Sigmoid colon (tissue), 7 donors: ENCODE results near the gene POLR1C. TPM values are rescaled to one million over a fixed set of nuclear protein-coding genes. Genes with fewer than 3 reads are reported as not detected.
A peak's percentile ranks its signal among the peaks of the same experiment; 100 is the strongest.
"Not testable (repeated sequence)": the region's sequence is repeated elsewhere in the genome, so short reads cannot be mapped to it uniquely, and the experiment has no call there.

Experiments used
- DNase-seq: peaks from one replicate; pipeline ENCODE4 v3.0.0-alpha.2; 2019
- H3K27ac ChIP-seq, 4 donors: fragments of 200-600 bp; sonication (generic); one replicate each; pipeline ENCODE4 v1.5.1; 2016 to 2019; ENCODE audit warnings: mild to moderate bottlenecking in 1 of 4
- H3K27me3 ChIP-seq, 3 donors: fragments of 200-600 bp; sonication (generic); one replicate each; pipeline ENCODE4 v1.5.1; 2019; ENCODE audit warnings: mild to moderate bottlenecking in 1 of 3
- H3K36me3 ChIP-seq, 4 donors: fragments of 200-600 bp; sonication (generic); one replicate each; pipeline ENCODE4 v1.5.1; 2016 to 2019
- H3K4me1 ChIP-seq, 4 donors: fragments of 200-600 bp; sonication (generic); one replicate each; pipeline ENCODE4 v1.5.1; 2017 to 2019
- H3K4me3 ChIP-seq, 4 donors: fragments of 200-600 bp; sonication (generic); one replicate each; pipeline ENCODE4 v1.5.1; 2017 to 2019; ENCODE audit warnings: mild to moderate bottlenecking in 2 of 4, moderate library complexity in 1 of 4
- H3K9me3 ChIP-seq, 4 donors: fragments of 200-600 bp in 3 of 4; sonication (generic) in 3 of 4; one replicate each; pipeline versions ENCODE4 v1.5.1 to v1.6.1; 2013 to 2019
- EP300 ChIP-seq, 4 donors: sonication (generic); formaldehyde crosslinking; IDR thresholded peaks; one replicate each; pipeline ENCODE4 v1.6.1; 2017; ENCODE audit warnings: antibody characterized with exemption in 4 of 4
- POLR2A ChIP-seq, 2 donors: fragments of 450-650 bp; IDR thresholded peaks; one replicate each; pipeline ENCODE4 v1.6.1; 2016; ENCODE audit warnings: antibody characterized with exemption in 2 of 2, mild to moderate bottlenecking in 2 of 2, moderate library complexity in 2 of 2
- POLR2AphosphoS5 ChIP-seq, 4 donors: sonication (generic); formaldehyde crosslinking; IDR thresholded peaks; one replicate each; pipeline ENCODE4 v1.6.1; 2017; ENCODE audit warnings: antibody characterized with exemption in 4 of 4
- WGBS, 2 donors: extraction: QIAGEN DNeasy Blood & Tissue Kit; methylation state at CpG; one replicate each; pipeline ENCODE4 v1.1.7; 2013; 5-methylcytosine and 5-hydroxymethylcytosine counted together
- intact Hi-C: fragments of 100-400 bp; cut with DNase I; formaldehyde crosslinking; loops from one replicate; pipeline ENCODE4 v1.15.1; 2023
- polyA plus RNA-seq, 3 donors: library from polyadenylated mRNA; stranded (reverse); fragments of 200-250 nt; gene quantifications; one replicate each; pipeline ENCODE4 v1.2.3, GENCODE V29; 2013
- total RNA-seq, 4 donors: library from RNA; depleted of rRNA; stranded (reverse); fragments of >200 nt; gene quantifications; one replicate each; pipeline ENCODE4 v1.1.0, GENCODE V29; 2016
- TF ChIP-seq, protein P1 (sequence below), 4 experiments: fragments of 450-650 bp in 3 of 4; fragments of 200-600 bp in 1 of 4; IDR thresholded peaks; one replicate each; pipeline ENCODE4 v1.5.1; 2016 to 2019; ENCODE audit warnings: antibody characterized with exemption in 4 of 4, mild to moderate bottlenecking in 3 of 4, moderate library complexity in 2 of 4
- donor health status: healthy with polysubstance abuse.
- donor health status: Bipolar disorder and iron deficiency.
- donor health status: healthy.

POLR1C gene
- total and polyA plus RNA-seq, 7 donors, result 11.9 to 39.5 (median 18.2) TPM

- H3K27ac ChIP-seq, result peak overlapping the region in 1 of 4 donors; percentile 44
- H3K9me3 ChIP-seq, result no peaks in the 10 kb centered on the region
- no peaks in the 10 kb centered on the region for H3K27me3 ChIP-seq
- TF ChIP-seq POLR2A (IDR thresholded peaks at IDR 0.05), result no peak
- TF ChIP-seq, protein P1, sequence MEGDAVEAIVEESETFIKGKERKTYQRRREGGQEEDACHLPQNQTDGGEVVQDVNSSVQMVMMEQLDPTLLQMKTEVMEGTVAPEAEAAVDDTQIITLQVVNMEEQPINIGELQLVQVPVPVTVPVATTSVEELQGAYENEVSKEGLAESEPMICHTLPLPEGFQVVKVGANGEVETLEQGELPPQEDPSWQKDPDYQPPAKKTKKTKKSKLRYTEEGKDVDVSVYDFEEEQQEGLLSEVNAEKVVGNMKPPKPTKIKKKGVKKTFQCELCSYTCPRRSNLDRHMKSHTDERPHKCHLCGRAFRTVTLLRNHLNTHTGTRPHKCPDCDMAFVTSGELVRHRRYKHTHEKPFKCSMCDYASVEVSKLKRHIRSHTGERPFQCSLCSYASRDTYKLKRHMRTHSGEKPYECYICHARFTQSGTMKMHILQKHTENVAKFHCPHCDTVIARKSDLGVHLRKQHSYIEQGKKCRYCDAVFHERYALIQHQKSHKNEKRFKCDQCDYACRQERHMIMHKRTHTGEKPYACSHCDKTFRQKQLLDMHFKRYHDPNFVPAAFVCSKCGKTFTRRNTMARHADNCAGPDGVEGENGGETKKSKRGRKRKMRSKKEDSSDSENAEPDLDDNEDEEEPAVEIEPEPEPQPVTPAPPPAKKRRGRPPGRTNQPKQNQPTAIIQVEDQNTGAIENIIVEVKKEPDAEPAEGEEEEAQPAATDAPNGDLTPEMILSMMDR (IDR thresholded peaks at IDR 0.05), result no peak
- no peak for TF ChIP-seq POLR2AphosphoS5 (IDR thresholded peaks at IDR 0.05)
- no peak for TF ChIP-seq EP300 (IDR thresholded peaks at IDR 0.05)
- DNase-seq, result no peak
- H3K36me3 ChIP-seq, result peaks cover 19 to 43% (median 34%) of the 10 kb centered on the region in 4 donors
- peaks cover 0 to 46% (median 40%) of the 10 kb centered on the region in 4 donors for H3K4me1 ChIP-seq
- intact Hi-C loops, result no loop called here
- 94 to 96% methylated on average over 6 of the region's 6 CpGs for WGBS, 2 donors
- no peak overlapping the region for H3K4me3 ChIP-seq
These were observed 19.8 kb upstream of the POLR1C start for GRCh38 chr6:43497129-43497396.

DNA sequence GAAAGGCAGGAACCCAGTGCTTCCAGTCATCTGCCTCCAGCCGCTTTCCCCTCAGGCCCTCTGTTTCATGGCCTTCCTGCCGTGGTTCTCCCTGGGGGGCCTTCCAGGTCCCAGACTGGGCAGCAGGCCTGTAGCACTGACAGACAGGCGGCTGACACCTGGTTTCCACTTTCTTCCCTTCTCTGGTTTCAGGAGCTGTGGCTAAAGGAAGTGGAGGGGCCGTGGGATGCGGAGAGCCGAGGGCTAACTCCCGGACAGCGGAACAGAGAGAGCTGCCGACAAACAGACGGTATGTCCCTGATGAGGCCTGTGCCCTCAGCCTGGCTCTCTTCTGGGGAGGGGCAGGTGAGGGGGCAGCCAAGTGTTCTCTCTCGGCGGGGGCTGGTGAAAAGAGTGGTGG, 19.2 kb upstream of the POLR1C start:
- 94 to 96% methylated on average over 12 of the region's 12 CpGs for WGBS, 2 donors
- H3K27me3 ChIP-seq, result no peaks in the 10 kb centered on the region
- H3K36me3 ChIP-seq, result peaks cover 25 to 50% (median 40%) of the 10 kb centered on the region in 4 donors
- H3K4me3 ChIP-seq, result no peak overlapping the region
- peaks cover 0 to 39% (median 33%) of the 10 kb centered on the region in 4 donors for H3K4me1 ChIP-seq
- no peak overlapping the region for H3K27ac ChIP-seq
- no peak for TF ChIP-seq POLR2AphosphoS5 (IDR thresholded peaks at IDR 0.05)
- no peak for TF ChIP-seq EP300 (IDR thresholded peaks at IDR 0.05)
- no peak for TF ChIP-seq POLR2A (IDR thresholded peaks at IDR 0.05)
- TF ChIP-seq, protein P1 (IDR thresholded peaks at IDR 0.05), result no peak
- intact Hi-C loops, result no loop called here
- no peak for DNase-seq
- H3K9me3 ChIP-seq, result no peaks in the 10 kb centered on the region

- DNase-seq, H3K4me3 ChIP-seq, intact Hi-C loops, H3K27me3 ChIP-seq, H3K9me3 ChIP-seq, H3K27ac ChIP-seq: not testable (repeated sequence)
- Histone ChIP-seq H3K36me3 (peaks cover 31 to 56% (median 46%) of the 10 kb centered on the region in 4 donors), H3K4me1 (peaks cover 0 to 35% (median 29%) of the 10 kb centered on the region in 4 donors)
- WGBS, 2 donors, result 97% methylated on average over 5 of the region's 5 CpGs
These were observed 18.6 kb upstream of the POLR1C start for GRCh38 chr6:43498291-43498690.

GRCh38 chr6:43499028-43499815, 17.7 kb upstream of the POLR1C start:
- Histone ChIP-seq H3K4me3 (no peak overlapping the region), H3K27ac (no peak overlapping the region), H3K27me3 (no peaks in the 10 kb centered on the region), H3K4me1 (peaks cover 0 to 26% (median 25%) of the 10 kb centered on the region in 4 donors), H3K9me3 (no peaks in the 10 kb centered on the region), H3K36me3 (peaks cover 31 to 65% (median 54%) of the 10 kb centered on the region in 4 donors)
- DNase-seq, result no peak
- 90 to 91% methylated on average over 12 of the region's 12 CpGs for WGBS, 2 donors
- TF ChIP-seq POLR2AphosphoS5 (IDR thresholded peaks at IDR 0.05) (no peak), POLR2A (IDR thresholded peaks at IDR 0.05) (no peak), EP300 (IDR thresholded peaks at IDR 0.05) (no peak)
- TF ChIP-seq, protein P1 (IDR thresholded peaks at IDR 0.05), result no peak
- intact Hi-C loops, result no loop called here

- TF ChIP-seq, protein P1 (IDR thresholded peaks at IDR 0.05), result no peak
- TF ChIP-seq POLR2A (IDR thresholded peaks at IDR 0.05), result no peak
- TF ChIP-seq POLR2AphosphoS5 (IDR thresholded peaks at IDR 0.05), result no peak
- no peak for TF ChIP-seq EP300 (IDR thresholded peaks at IDR 0.05)
- intact Hi-C loops, result no loop called here
- H3K4me3 ChIP-seq, result no peak overlapping the region
- H3K27me3 ChIP-seq, result no peaks in the 10 kb centered on the region
- no peak overlapping the region for H3K27ac ChIP-seq
- peaks cover 31 to 82% (median 66%) of the 10 kb centered on the region in 4 donors for H3K36me3 ChIP-seq
- H3K9me3 ChIP-seq, result no peaks in the 10 kb centered on the region
- WGBS, 2 donors, result 96 to 98% methylated on average over 3 of the region's 3 CpGs
- H3K4me1 ChIP-seq, result peaks cover 0 to 16% (median 14%) of the 10 kb centered on the region in 4 donors
- no peak for DNase-seq
These were observed 16.0 kb upstream of the POLR1C start for GRCh38 chr6:43500921-43501320.
